GM12878 (cell line): ENCODE results near the gene PPP2R5C. TPM values are rescaled to one million over a fixed set of nuclear protein-coding genes. Genes with fewer than 3 reads are reported as not detected.
A peak's percentile ranks its signal among the peaks of the same experiment; 100 is the strongest.
"Not testable (repeated sequence)": the region's sequence is repeated elsewhere in the genome, so short reads cannot be mapped to it uniquely, and the experiment has no call there.

Source experiments
- ATAC-seq: fragments of 200-7000 bp; cut with Tn5 transposase; 3 replicates; pipeline ENCODE4 v1.9.1; 2020; ENCODE audit warnings: mild to moderate bottlenecking, moderate library complexity
- BruUV-seq: library from RNA; stranded (reverse); fragments of 400-500 nt; replicated peaks from 2 replicates; lab custom pipeline; 2021; lab: Mats Ljungman, UMichigan
- CTCF ChIA-PET: fragments of 300-600 bp; sonication (Branson Sonifier 250); formaldehyde crosslinking; extraction: SDS; loops from one replicate; lab custom pipeline; 2021; ENCODE audit warnings: inconsistent platforms; lab: Yijun Ruan, JAX
- POLR2A ChIA-PET: fragments of 350-600 bp; formaldehyde crosslinking; extraction: SDS; loops from one replicate; lab custom pipeline; 2021; ENCODE audit warnings: inconsistent platforms; lab: Charles Lee
- RAD21 ChIA-PET: fragments of 300-600 bp; sonication (Branson Sonifier 250); formaldehyde crosslinking; loops from one replicate; lab custom pipeline; 2023; ENCODE audit warnings: antibody characterized with exemption; ENCODE audit not compliant: unreplicated experiment; lab: Charles Lee
- SMC1A ChIA-PET: fragments of 300-600 bp; sonication (Branson Sonifier 250); formaldehyde crosslinking; loops from one replicate; lab custom pipeline; 2023; ENCODE audit not compliant: unreplicated experiment, uncharacterized antibody; lab: Charles Lee
- DNase-seq: peaks from one replicate; pipeline ENCODE4 v3.0.0-alpha.2; 2011; ENCODE audit warnings: low read depth, low spot score
- FAIRE-seq: peaks from 3 replicates; lab custom pipeline; 2011; peaks lifted over from hg19 to GRCh38; lab: Jason Lieb, UNC
- H2AFZ ChIP-seq: 2 replicates; pipeline ENCODE4 v1.6.0; 2011; ENCODE audit warnings: low read depth, low read length, control low read depth; ENCODE audit not compliant: control insufficient read depth
- H3K27ac ChIP-seq: 2 replicates; pipeline ENCODE4 v1.5.1; 2011; ENCODE audit warnings: control low read depth; ENCODE audit not compliant: control insufficient read depth, insufficient read depth
- H3K27me3 ChIP-seq, 2 experiments: replicated peaks in 1 of 2; 2 replicates each; pipeline versions ENCODE4 v1.6.0 to v1.6.1; 2011; ENCODE audit warnings: low read length in 1 of 2; ENCODE audit not compliant: control insufficient read depth in 2 of 2, insufficient read depth in 2 of 2
- H3K36me3 ChIP-seq, 2 experiments: 2 replicates each; pipeline ENCODE4 v1.5.1; 2011; ENCODE audit warnings: low read length in 1 of 2; ENCODE audit not compliant: control insufficient read depth in 2 of 2, insufficient read depth in 2 of 2
- H3K4me1 ChIP-seq: 2 replicates; pipeline ENCODE4 v1.6.1; 2011; ENCODE audit warnings: mild to moderate bottlenecking, low read length, moderate library complexity, mixed read lengths; ENCODE audit not compliant: control insufficient read depth, insufficient read depth
- H3K4me2 ChIP-seq: 2 replicates; pipeline ENCODE4 v1.6.0; 2011; ENCODE audit warnings: control low read depth; ENCODE audit not compliant: control insufficient read depth, insufficient read depth
- H3K4me3 ChIP-seq: fragments of 200-600 bp; sonication (generic); 2 replicates; pipeline ENCODE4 v1.5.1; 2016
- H3K79me2 ChIP-seq: 2 replicates; pipeline ENCODE4 v1.6.0; 2011; ENCODE audit warnings: low read length; ENCODE audit not compliant: control insufficient read depth, insufficient read depth
- H3K9ac ChIP-seq: 2 replicates; pipeline ENCODE4 v1.8.0; 2011; ENCODE audit warnings: low read length, control low read depth, mixed read lengths; ENCODE audit not compliant: control insufficient read depth, insufficient read depth
- H3K9me3 ChIP-seq: replicated peaks from 3 replicates; pipeline ENCODE4 v1.5.1; 2011; ENCODE audit warnings: mild to moderate bottlenecking, low read length; ENCODE audit not compliant: control insufficient read depth, insufficient read depth
- H4K20me1 ChIP-seq: 2 replicates; pipeline ENCODE4 v1.6.0; 2011; ENCODE audit not compliant: control insufficient read depth, insufficient read depth
- CHD2 ChIP-seq: IDR thresholded peaks from 2 replicates; pipeline ENCODE4 v1.6.1; 2011; ENCODE audit warnings: low read depth, low read length, improper control_type of control experiment, borderline replicate concordance
- MEF2A ChIP-seq: IDR thresholded peaks from 2 replicates; pipeline ENCODE4 v1.6.1; 2011; ENCODE audit warnings: low read depth, mild to moderate bottlenecking, low read length, moderate library complexity; ENCODE audit not compliant: insufficient read depth
- NFIC ChIP-seq: IDR thresholded peaks from 2 replicates; pipeline ENCODE4 v1.6.1; 2012; ENCODE audit warnings: low read depth, mild to moderate bottlenecking, inconsistent platforms, low read length, moderate library complexity
- NR2C2 ChIP-seq: IDR thresholded peaks from 2 replicates; pipeline ENCODE4 v1.6.1; 2011; ENCODE audit warnings: borderline replicate concordance, low read depth; ENCODE audit not compliant: control insufficient read depth, insufficient read length
- REST ChIP-seq: IDR thresholded peaks from 2 replicates; pipeline ENCODE4 v1.6.1; 2012; ENCODE audit warnings: mild to moderate bottlenecking, low read depth, low read length
- RFX5 ChIP-seq: IDR thresholded peaks from 2 replicates; pipeline ENCODE4 v1.6.1; 2011; ENCODE audit warnings: low read depth, low read length, improper control_type of control experiment
- STAT3 ChIP-seq: IDR thresholded peaks from 2 replicates; pipeline ENCODE4 v1.6.1; 2011; ENCODE audit warnings: low read depth, low read length, improper control_type of control experiment
- ZBTB33 ChIP-seq: fragments of 450-650 bp; IDR thresholded peaks from 2 replicates; pipeline ENCODE4 v1.6.1; 2017; ENCODE audit warnings: mild to moderate bottlenecking
- ZSCAN29 ChIP-seq: fragments of 450-650 bp; IDR thresholded peaks from 2 replicates; pipeline ENCODE4 v1.6.1; 2017; ENCODE audit warnings: mild to moderate bottlenecking, moderate library complexity
- WGBS: methylation state at CpG from one replicate; pipeline ENCODE4 v1.1.6; 2016; ENCODE audit warnings: low lambda C conversion rate; ENCODE audit not compliant: insufficient replicate concordance, insufficient coverage; ENCODE audit errors: missing lambda C conversion rate; 5-methylcytosine and 5-hydroxymethylcytosine counted together
- in situ Hi-C: fragments of 300-500 bp; cut with MboI; formaldehyde crosslinking; loops from 9 replicates; pipeline ENCODE4 v1.14.3; 2018; ENCODE audit warnings: mixed read lengths
- intact Hi-C: fragments of 100-400 bp; cut with micrococcal nuclease; formaldehyde crosslinking; loops from one replicate; pipeline ENCODE4 v1.14.2; 2022; ENCODE audit not compliant: unreplicated experiment
- polyA plus RNA-seq, 11 experiments: library from polyadenylated mRNA; depleted of rRNA in 4 of 11; unstranded in 6 of 11; stranded (reverse) in 5 of 11; fragments of >200 nt; fragmentation: Nextera tagmentation in 4 of 11; fragmentation: Illumina TruSeq in 1 of 11; extraction: Ambion mirVana in 4 of 11; extraction: Trizol in 1 of 11; gene quantifications; 1 replicate in 1 of 11; 2 replicates in 10 of 11; pipeline versions ENCODE4 v1.2.1 to v1.2.3, GENCODE V29; 2011 to 2016; ENCODE audit warnings: inconsistent platforms in 2 of 11, missing spikeins in 2 of 11, low read depth in 1 of 11
- total RNA-seq, 4 experiments: library from RNA; depleted of rRNA in 3 of 4; stranded (reverse); fragments of >200 nt in 3 of 4; fragmentation: Illumina TruSeq in 1 of 4; extraction: Trizol in 1 of 4; gene quantifications; 2 replicates each; pipeline versions ENCODE4 v1.2.1 to v1.2.3, GENCODE V29; 2013 to 2021

Gene PPP2R5C
- total and polyA plus RNA-seq, 10 of the 15 experiments (the other 5 are each of a cell fraction or from before 2014, with no cell fraction given) = 106 to 199 (median 144) TPM

- DNase-seq, H3K79me2 ChIP-seq, H2AFZ ChIP-seq, H3K27ac ChIP-seq, H3K27me3 ChIP-seq, BruUV-seq, FAIRE-seq, intact Hi-C loops, H3K36me3 ChIP-seq, ATAC-seq, H3K4me3 ChIP-seq, H3K9me3 ChIP-seq, in situ Hi-C loops, H3K4me2 ChIP-seq, H3K9ac ChIP-seq, H4K20me1 ChIP-seq: not testable (repeated sequence)
- CTCF ChIA-PET = interaction anchor here (0.8 to 2.4 kb wide), 5 partner anchors 11 to 94 kb away, joined by 3 to 12 read pairs (median 3); no protein-coding TSS in a partner anchor
- POLR2A ChIA-PET = interaction anchor here (1.0 to 1.6 kb wide), 2 partner anchors 79 to 96 kb away, joined by 4 to 7 read pairs; no protein-coding TSS in a partner anchor
- RAD21 ChIA-PET = interaction anchor here (1.9 kb wide), 1 partner anchor 23 kb away, joined by 7 read pairs; no protein-coding TSS in a partner anchor
- peaks cover 13% of the 10 kb centered on the region for H3K4me1 ChIP-seq
- 55% methylated on average over 4 of the region's 4 CpGs for WGBS
- SMC1A ChIA-PET = interaction anchor here (1.1 to 1.6 kb wide), 5 partner anchors 8 to 114 kb away, joined by 3 to 6 read pairs (median 4); no protein-coding TSS in a partner anchor
These were observed 31.4 kb upstream of the PPP2R5C start for GRCh38 chr14:101730157-101730556.

GRCh38 chr14:101730626-101731186, 30.8 kb upstream of the PPP2R5C start:
- Histone ChIP-seq H3K9me3 (no peaks in the 10 kb centered on the region; the same call in 2 of the 3 replicates), H2AFZ (peak overlapping the region; percentile 81), H3K79me2 (no peaks in the 10 kb centered on the region), H3K27me3 (no peaks in the 10 kb centered on the region), H3K9ac (no peak overlapping the region), H3K27ac (peak overlapping the region; percentile 33; the same call in 1 of the 2 replicates), H3K4me2 (peak overlapping the region; percentile 63; the same call in 1 of the 2 replicates), H4K20me1 (no peaks in the 10 kb centered on the region), H3K4me3 (no peak overlapping the region), H3K4me1 (peaks cover 13% of the 10 kb centered on the region), H3K36me3 (no peaks in the 10 kb centered on the region)
- intact Hi-C loops = no loop called here
- ATAC-seq (no peak), FAIRE-seq (no peak), DNase-seq (no peak)
- in situ Hi-C loops = no loop called here
- WGBS = 9% methylated on average over 2 of the region's 3 CpGs
- ChIA-PET SMC1A (interaction anchor here (0.7 to 1.7 kb wide), 11 partner anchors 9 to 404 kb away, joined by 3 to 6 read pairs (median 4); no protein-coding TSS in a partner anchor), POLR2A (interaction anchor here (1.0 to 1.6 kb wide), 4 partner anchors 29 to 218 kb away, joined by 3 to 7 read pairs (median 4); no protein-coding TSS in a partner anchor), CTCF (interaction anchor here (0.8 to 2.4 kb wide), 6 partner anchors 11 to 114 kb away, joined by 3 to 12 read pairs (median 4); no protein-coding TSS in a partner anchor), RAD21 (interaction anchor here (1.1 to 1.9 kb wide), 3 partner anchors 23 to 93 kb away, joined by 6 to 8 read pairs (median 7); partner anchors contain the start of gene PPP2R5C)
- no TSS peak for BruUV-seq
- TF ChIP-seq CHD2 (no peak), ZBTB33 (no peak), REST (no peak), RFX5 (no peak), NR2C2 (no peak), ZSCAN29 (no peak), NFIC (no peak), STAT3 (no peak), MEF2A (no peak)
